ENCODE measurements around the gene LCE1E. TPM values are rescaled to one million over a fixed set of nuclear protein-coding genes. Genes with fewer than 3 reads are reported as not detected.

Gene LCE1E
- 0.37 TPM in 1 of 2 replicates, not detected in the other for total RNA-seq

GRCh38 chr1:152786077-152786476, at the start of gene LCE1E:
Gene LCE1E (plus strand): TSS chr1:152786257. CDS start chr1:152787300, 1,043 bp downstream.

GRCh38 chr1:152757747-152758146, 28.3 kb upstream of the LCE1E start, which contains the start of gene KPRP:
Gene KPRP (plus strand): TSS chr1:152758025. CDS start chr1:152759589, 1,564 bp downstream.

GRCh38 chr1:152774875-152775274, 11.2 kb upstream of the LCE1E start, which contains the start of gene LCE1F:
Gene LCE1F (plus strand): TSS chr1:152775140. CDS start chr1:152776372, 1,232 bp downstream.

GRCh38 chr1:152796421-152796820, 10.4 kb downstream of the LCE1E start, which contains the start of gene LCE1D:
Gene LCE1D (plus strand): TSS chr1:152796721. CDS start chr1:152797795, 1,074 bp downstream.

GRCh38 chr1:152806576-152806975, 20.5 kb downstream of the LCE1E start, which contains the start of gene LCE1C:
Gene LCE1C (minus strand): TSS chr1:152806651. CDS start chr1:152805478, 1,173 bp downstream.

GRCh38 chr1:152811671-152812070, 25.6 kb downstream of the LCE1E start, which contains the start of gene LCE1B:
Gene LCE1B (plus strand): TSS chr1:152811971. CDS start chr1:152812447, 476 bp downstream.

GRCh38 chr1:152827173-152827572, 41.1 kb downstream of the LCE1E start, which contains the start of gene LCE1A:
Gene LCE1A (plus strand): TSS chr1:152827473. CDS start chr1:152827473, 0 bp downstream.

Other genes starting within 250 kb of the LCE1E start
- not detected in 2 replicates for gene LCE3E, start 219.5 kb upstream of the LCE1E start, total RNA-seq
- gene LCE3D, start 205.7 kb upstream of the LCE1E start, total RNA-seq, result not detected in 2 replicates
- gene LCE3C, start 186.0 kb upstream of the LCE1E start, total RNA-seq, result not detected in 2 replicates
- gene LCE3B, start 172.4 kb upstream of the LCE1E start, total RNA-seq, result not detected in 2 replicates
- not detected in 2 replicates for gene LCE3A, start 163.2 kb upstream of the LCE1E start, total RNA-seq
- gene LCE2D, start 122.9 kb upstream of the LCE1E start, total RNA-seq, result not detected in 2 replicates
- gene LCE2C, start 111.0 kb upstream of the LCE1E start, total RNA-seq, result not detected in 2 replicates
- gene LCE2B, start 100.1 kb upstream of the LCE1E start, total RNA-seq, result not detected in 2 replicates
- gene LCE2A, start 87.9 kb upstream of the LCE1E start, total RNA-seq, result not detected in 2 replicates
- not detected in 2 replicates for gene LCE4A, start 78.1 kb upstream of the LCE1E start, total RNA-seq
- gene KPRP, start 28.2 kb upstream of the LCE1E start, total RNA-seq, result not detected in 2 replicates
- gene LCE1F, start 11.1 kb upstream of the LCE1E start, total RNA-seq, result not detected in 2 replicates
- gene LCE1D, start 10.5 kb downstream of the LCE1E start, total RNA-seq, result not detected in 2 replicates
- not detected in 2 replicates for gene LCE1C, start 20.4 kb downstream of the LCE1E start, total RNA-seq
- not detected in 2 replicates for gene LCE1B, start 25.7 kb downstream of the LCE1E start, total RNA-seq
- not detected in 2 replicates for gene LCE1A, start 41.2 kb downstream of the LCE1E start, total RNA-seq
- gene LCE6A, start 56.6 kb downstream of the LCE1E start, total RNA-seq, result not detected in 2 replicates
- gene LCE7A, start 73.7 kb downstream of the LCE1E start, total RNA-seq, result not detected in 2 replicates
- 0.37 TPM in 1 of 2 replicates, not detected in the other for gene SMCP, start 92.1 kb downstream of the LCE1E start, total RNA-seq
- gene IVL, start 122.3 kb downstream of the LCE1E start, total RNA-seq, result under 0.01 TPM in 1 of 2 replicates, not detected in the other
- gene SPRR5, start 160.9 kb downstream of the LCE1E start, total RNA-seq, result not detected in 2 replicates
- not detected in 2 replicates for gene SPRR4, start 184.4 kb downstream of the LCE1E start, total RNA-seq
- not detected in 2 replicates for gene SPRR1A, start 197.8 kb downstream of the LCE1E start, total RNA-seq
- not detected in 2 replicates for gene SPRR3, start 215.5 kb downstream of the LCE1E start, total RNA-seq
- not detected in 2 replicates for gene SPRR1B, start 244.9 kb downstream of the LCE1E start, total RNA-seq